Measurements from ENCODE around the gene STRADA.

GRCh38 chr17:63682441-63682840, 59.2 kb downstream of the STRADA start:
- no peak for TF ChIP-seq CTCF (IDR thresholded peaks at IDR 0.05)
- no peak for TF ChIP-seq POLR2A (IDR thresholded peaks at IDR 0.05)
- no peak for TF ChIP-seq EP300 (IDR thresholded peaks at IDR 0.05)
